Mucosa of rectum (tissue), 2 donors: ENCODE measurements around the gene SIGLEC11.

Source experiments
- H3K27ac ChIP-seq, 2 donors: one replicate each; pipeline ENCODE4 v1.7.0; 2013; ENCODE audit warnings: inconsistent platforms in 2 of 2, low read depth in 2 of 2, low read length in 2 of 2
- H3K27me3 ChIP-seq, 2 donors: one replicate each; pipeline ENCODE4 v1.7.0; 2013; ENCODE audit warnings: low read length in 2 of 2; ENCODE audit not compliant: control insufficient read depth in 2 of 2, insufficient read depth in 2 of 2
- H3K36me3 ChIP-seq, 2 donors: one replicate each; pipeline ENCODE4 v1.7.0; 2013; ENCODE audit warnings: low read length in 2 of 2; ENCODE audit not compliant: control insufficient read depth in 2 of 2, insufficient read depth in 2 of 2
- H3K4me1 ChIP-seq, 2 donors: one replicate each; pipeline ENCODE4 v1.7.0; 2013; ENCODE audit warnings: low read length in 2 of 2, mild to moderate bottlenecking in 1 of 2; ENCODE audit not compliant: control insufficient read depth in 2 of 2, insufficient read depth in 2 of 2
- H3K4me3 ChIP-seq, 2 donors: one replicate each; pipeline ENCODE4 v1.7.0; 2013; ENCODE audit warnings: low read length in 2 of 2
- H3K9ac ChIP-seq, 2 donors: one replicate each; pipeline ENCODE4 v1.7.0; 2013; ENCODE audit warnings: low read length in 2 of 2, low read depth in 1 of 2, mild to moderate bottlenecking in 1 of 2
- H3K9me3 ChIP-seq, 2 donors: one replicate each; pipeline ENCODE4 v1.7.0; 2013; ENCODE audit warnings: low read length in 2 of 2; ENCODE audit not compliant: control insufficient read depth in 2 of 2
- donor health status: healthy.
- donor health status: Normal muscosa, but diverticular disease.

Gene SIGLEC11

GRCh38 chr19:49907745-49908446 is 53.1 kb downstream of the SIGLEC11 start:
- H3K4me3 ChIP-seq, result no peak overlapping the region
- H3K27ac ChIP-seq, result no peak overlapping the region
- H3K9me3 ChIP-seq, result no peaks in the 10 kb centered on the region
- H3K9ac ChIP-seq, result no peak overlapping the region
- peaks cover 23 to 31% of the 10 kb centered on the region in 2 donors for H3K36me3 ChIP-seq
- H3K4me1 ChIP-seq, result peaks cover 0 to 2% of the 10 kb centered on the region in 2 donors
- H3K27me3 ChIP-seq, result no peaks in the 10 kb centered on the region

- Histone ChIP-seq H3K27ac (no peak overlapping the region), H3K9me3 (no peaks in the 10 kb centered on the region), H3K4me1 (peaks cover 0 to 2% of the 10 kb centered on the region in 2 donors), H3K36me3 (peaks cover 19 to 31% of the 10 kb centered on the region in 2 donors), H3K4me3 (no peak overlapping the region), H3K27me3 (no peaks in the 10 kb centered on the region), H3K9ac (no peak overlapping the region)
Measured at GRCh38 chr19:49906879-49907564, 54.0 kb downstream of the SIGLEC11 start.

GRCh38 chr19:49904136-49904535 is 56.8 kb downstream of the SIGLEC11 start:
- Histone ChIP-seq H3K36me3 (peaks cover 18 to 22% of the 10 kb centered on the region in 2 donors), H3K4me1 (no peaks in the 10 kb centered on the region), H3K9ac (no peak overlapping the region), H3K9me3 (no peaks in the 10 kb centered on the region), H3K4me3 (no peak overlapping the region), H3K27me3 (no peaks in the 10 kb centered on the region), H3K27ac (no peak overlapping the region)
